BLaER1 (cell line): Measurements from ENCODE around the gene GRK3.

Experiments used
- H3K27ac ChIP-seq: shearing (Covaris generic); formaldehyde crosslinking; 2 replicates; pipeline ENCODE4 v1.8.1; 2022
- H3K27me3 ChIP-seq: shearing (Covaris generic); formaldehyde crosslinking; 2 replicates; pipeline ENCODE4 v1.8.1; 2022
- H3K36me3 ChIP-seq: shearing (Covaris generic); formaldehyde crosslinking; 2 replicates; pipeline ENCODE4 v1.8.1; 2022
- H3K4me1 ChIP-seq: shearing (Covaris generic); formaldehyde crosslinking; 2 replicates; pipeline ENCODE4 v1.8.1; 2022
- H3K4me2 ChIP-seq: shearing (Covaris generic); formaldehyde crosslinking; 2 replicates; pipeline ENCODE4 v1.8.1; 2022
- H3K4me3 ChIP-seq: shearing (Covaris generic); formaldehyde crosslinking; 2 replicates; pipeline ENCODE4 v1.8.1; 2022
- H3K9ac ChIP-seq: shearing (Covaris generic); formaldehyde crosslinking; 2 replicates; pipeline ENCODE4 v1.8.1; 2022
- H3K9me3 ChIP-seq: shearing (Covaris generic); formaldehyde crosslinking; 2 replicates; pipeline ENCODE4 v1.8.1; 2022
- H4K20me1 ChIP-seq: shearing (Covaris generic); formaldehyde crosslinking; 2 replicates; pipeline ENCODE4 v1.8.1; 2022
- Cebpa-rat ChIP-seq: shearing (Covaris generic); IDR thresholded peaks from 2 replicates; pipeline ENCODE4 v1.8.1; 2022

The GRK3 gene

DNA sequence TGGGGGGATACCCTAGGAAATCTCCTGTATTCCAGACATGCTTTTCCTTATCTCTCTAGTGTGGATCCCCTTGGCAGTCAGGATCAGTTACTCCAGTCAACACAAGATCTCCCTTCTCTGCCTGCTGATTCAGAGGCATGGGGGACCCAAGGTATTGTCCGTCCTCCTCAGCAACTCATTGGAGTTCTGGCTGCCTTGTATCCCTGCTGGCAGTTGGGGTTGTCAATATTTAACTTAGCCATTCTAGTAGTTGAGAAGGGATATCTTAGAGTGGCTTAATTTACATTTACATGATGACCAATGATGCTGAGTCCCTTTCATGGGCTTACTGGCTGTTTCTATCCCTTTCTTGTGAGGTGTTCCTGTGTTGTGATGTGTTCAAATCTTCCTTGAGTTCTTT lies 74.2 kb downstream of the GRK3 start:
- Histone ChIP-seq H3K4me2 (no peak overlapping the region), H3K9me3 (peaks cover 21% of the 10 kb centered on the region), H3K4me3 (no peak overlapping the region), H3K27ac (no peak overlapping the region), H3K4me1 (peaks cover 10% of the 10 kb centered on the region), H3K27me3 (no peaks in the 10 kb centered on the region), H4K20me1 (peaks cover 40% of the 10 kb centered on the region), H3K9ac (no peak overlapping the region), H3K36me3 (peaks cover 30% of the 10 kb centered on the region)
- TF ChIP-seq Cebpa-rat: no peak

DNA sequence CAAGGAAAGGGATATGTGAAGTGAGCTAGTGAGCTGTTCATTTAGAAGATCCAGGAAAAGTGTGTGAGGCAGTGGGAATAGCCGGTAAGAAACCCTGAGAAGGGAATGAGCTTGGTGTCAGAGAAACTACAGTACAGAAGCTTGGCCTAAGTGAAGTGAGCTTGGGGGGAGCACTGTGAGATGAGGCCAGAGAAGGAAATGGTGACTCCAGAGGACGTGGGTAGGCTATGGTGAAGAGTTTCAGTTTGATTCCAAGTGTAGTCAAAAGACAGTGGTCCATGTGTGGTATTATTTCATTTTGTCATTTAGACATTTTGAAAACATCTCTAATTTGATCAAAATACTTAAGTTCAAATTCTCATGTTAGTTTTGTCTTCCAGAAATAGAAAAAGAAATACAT lies 77.2 kb downstream of the GRK3 start:
- Histone ChIP-seq H3K36me3 (peaks cover 44% of the 10 kb centered on the region), H4K20me1 (peaks cover 13% of the 10 kb centered on the region; the same call in 1 of the 2 replicates), H3K27ac (no peak overlapping the region), H3K4me1 (peaks cover 10% of the 10 kb centered on the region), H3K4me2 (no peak overlapping the region), H3K4me3 (no peak overlapping the region), H3K27me3 (no peaks in the 10 kb centered on the region), H3K9ac (no peak overlapping the region), H3K9me3 (peaks cover 21% of the 10 kb centered on the region)
- no peak for TF ChIP-seq Cebpa-rat

- Histone ChIP-seq H3K27me3 (no peaks in the 10 kb centered on the region), H3K4me1 (peaks cover 10% of the 10 kb centered on the region), H3K4me2 (peak overlapping the region; percentile 44), H3K9ac (no peak overlapping the region), H3K27ac (no peak overlapping the region), H3K36me3 (peaks cover 34% of the 10 kb centered on the region), H3K4me3 (no peak overlapping the region), H4K20me1 (peaks cover 7% of the 10 kb centered on the region; the same call in 1 of the 2 replicates), H3K9me3 (peaks cover 15% of the 10 kb centered on the region)
- no peak for TF ChIP-seq Cebpa-rat
Observed at GRCh38 chr22:25643232-25644000, 78.9 kb downstream of the GRK3 start.

DNA sequence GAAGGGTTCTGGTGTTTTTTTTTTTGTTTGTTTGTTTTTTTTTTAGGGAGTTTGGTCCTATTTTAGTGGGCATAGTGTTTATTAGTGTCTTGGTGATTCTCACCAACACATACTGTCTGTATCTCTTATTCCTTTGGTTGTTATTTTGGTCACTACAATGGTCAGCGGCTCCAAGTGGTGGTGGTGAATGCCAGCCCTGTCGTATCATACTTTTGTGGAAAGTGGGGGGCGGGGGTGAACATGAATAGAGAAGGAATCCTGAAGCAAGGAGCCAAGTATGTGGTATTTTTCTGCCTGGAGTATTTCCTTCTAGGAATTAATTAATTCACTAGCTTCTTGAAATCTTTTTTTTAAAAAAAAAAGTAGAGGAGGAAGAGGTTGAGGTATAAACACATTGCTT lies 79.6 kb downstream of the GRK3 start:
- Histone ChIP-seq H3K4me3 (no peak overlapping the region), H3K9me3 (peaks cover 9% of the 10 kb centered on the region; the same call in 1 of the 2 replicates), H3K4me1 (peaks cover 10% of the 10 kb centered on the region), H3K27ac (no peak overlapping the region), H3K27me3 (no peaks in the 10 kb centered on the region), H3K9ac (no peak overlapping the region), H3K36me3 (peaks cover 29% of the 10 kb centered on the region), H3K4me2 (no peak overlapping the region), H4K20me1 (peaks cover 7% of the 10 kb centered on the region; the same call in 1 of the 2 replicates)
- TF ChIP-seq Cebpa-rat: no peak

GRCh38 chr22:25645266-25645665 lies 80.8 kb downstream of the GRK3 start:
- Histone ChIP-seq H3K9ac (no peak overlapping the region), H3K27ac (no peak overlapping the region), H3K4me1 (peaks cover 10% of the 10 kb centered on the region), H3K4me3 (no peak overlapping the region), H4K20me1 (peaks cover 13% of the 10 kb centered on the region; the same call in 1 of the 2 replicates), H3K9me3 (peaks cover under 1% of the 10 kb centered on the region; the same call in 1 of the 2 replicates), H3K36me3 (peaks cover 33% of the 10 kb centered on the region), H3K27me3 (no peaks in the 10 kb centered on the region), H3K4me2 (no peak overlapping the region)
- TF ChIP-seq Cebpa-rat: no peak

DNA sequence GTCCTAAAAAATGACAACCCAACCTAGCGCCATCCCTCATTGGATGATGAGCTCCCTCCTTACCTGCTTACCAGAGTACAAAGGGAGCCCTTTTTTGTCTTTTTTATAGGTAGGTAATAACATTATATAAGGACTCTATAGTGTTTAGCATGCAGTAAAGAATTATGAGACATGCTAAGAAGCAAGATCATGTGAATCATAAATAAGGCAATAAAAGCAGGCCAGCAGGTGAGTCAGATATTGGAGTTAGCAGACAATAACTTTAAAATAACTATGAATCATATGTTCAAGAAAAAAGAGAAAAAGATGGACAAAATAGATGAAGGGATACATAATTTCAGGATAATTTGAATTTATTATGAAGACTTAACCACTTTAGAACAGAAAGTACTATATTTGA lies 81.5 kb downstream of the GRK3 start:
- H3K9ac ChIP-seq: no peak overlapping the region
- no peak for TF ChIP-seq Cebpa-rat
- no peak overlapping the region for H3K4me2 ChIP-seq
- peaks cover 14% of the 10 kb centered on the region; the same call in 1 of the 2 replicates for H4K20me1 ChIP-seq
- H3K27me3 ChIP-seq: no peaks in the 10 kb centered on the region
- H3K4me1 ChIP-seq: peaks cover 14% of the 10 kb centered on the region
- no peaks in the 10 kb centered on the region for H3K9me3 ChIP-seq
- no peak overlapping the region for H3K4me3 ChIP-seq
- H3K36me3 ChIP-seq: peaks cover 33% of the 10 kb centered on the region
- no peak overlapping the region for H3K27ac ChIP-seq

DNA sequence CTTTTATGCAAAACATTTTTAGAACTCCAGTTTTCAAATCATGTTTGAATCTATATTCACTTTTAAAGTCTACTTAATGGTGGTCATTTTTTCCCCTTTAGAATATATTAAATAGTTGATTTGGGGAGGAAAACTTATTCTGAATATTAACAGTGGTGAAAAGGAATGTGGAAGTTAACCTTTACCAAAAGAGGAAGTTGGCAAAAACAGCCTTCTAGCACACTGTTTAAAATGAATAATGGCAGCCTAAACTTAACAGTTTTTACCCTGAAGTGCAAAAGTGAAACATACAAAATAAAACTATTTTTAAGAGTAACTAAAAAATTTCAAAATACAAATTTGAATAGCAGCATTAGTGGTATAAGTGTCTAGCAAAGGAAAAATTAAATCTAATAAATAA lies 86.4 kb downstream of the GRK3 start:
- Histone ChIP-seq H4K20me1 (peaks cover 11% of the 10 kb centered on the region), H3K4me2 (no peak overlapping the region), H3K36me3 (peaks cover 14% of the 10 kb centered on the region; the same call in 1 of the 2 replicates), H3K27me3 (no peaks in the 10 kb centered on the region), H3K4me1 (peaks cover 10% of the 10 kb centered on the region; the same call in 1 of the 2 replicates), H3K4me3 (no peak overlapping the region), H3K9me3 (no peaks in the 10 kb centered on the region), H3K27ac (no peak overlapping the region), H3K9ac (no peak overlapping the region)
- TF ChIP-seq Cebpa-rat: no peak

DNA sequence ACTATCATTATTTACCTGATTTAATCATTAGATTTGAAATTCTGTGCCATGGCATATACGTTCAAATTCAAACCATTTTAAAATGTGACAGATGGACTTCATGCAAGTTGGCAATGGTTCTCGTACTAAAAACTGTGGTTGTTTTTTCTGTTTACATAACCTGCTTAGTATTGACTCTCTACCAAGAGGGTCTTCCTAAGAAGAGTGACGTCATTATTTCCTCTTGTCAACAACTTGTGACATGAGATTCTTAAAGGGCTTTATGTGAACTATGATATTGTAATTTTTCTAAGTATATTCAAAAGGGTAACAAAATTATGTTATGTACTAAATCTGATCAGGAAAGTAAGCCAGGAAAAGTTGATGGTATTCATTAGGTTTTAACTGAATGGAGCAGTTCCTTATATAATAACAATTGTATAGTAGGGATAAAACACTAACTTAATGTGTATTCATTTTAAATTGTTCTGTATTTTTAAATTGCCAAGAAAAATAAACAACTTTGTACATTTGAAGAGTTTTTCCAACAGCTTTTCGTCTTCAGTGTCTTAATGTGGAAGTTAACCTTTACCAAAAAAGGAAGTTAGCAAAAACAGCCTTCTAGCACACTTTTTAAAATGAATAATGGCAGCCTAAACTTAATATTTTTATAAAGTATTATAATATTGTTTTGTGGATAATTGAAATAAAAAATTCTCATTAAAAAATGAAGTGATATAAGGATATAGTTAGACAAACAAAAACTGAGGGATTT lies 87.0 kb downstream of the GRK3 start:
- no peak overlapping the region for H3K4me3 ChIP-seq
- H3K27me3 ChIP-seq: no peaks in the 10 kb centered on the region
- no peak for TF ChIP-seq Cebpa-rat
- no peaks in the 10 kb centered on the region for H3K9me3 ChIP-seq
- H3K9ac ChIP-seq: no peak overlapping the region
- H3K36me3 ChIP-seq: peaks cover 13% of the 10 kb centered on the region; the same call in 1 of the 2 replicates
- no peak overlapping the region for H3K4me2 ChIP-seq
- H4K20me1 ChIP-seq: peaks cover 12% of the 10 kb centered on the region
- no peak overlapping the region for H3K27ac ChIP-seq
- peaks cover 10% of the 10 kb centered on the region; the same call in 1 of the 2 replicates for H3K4me1 ChIP-seq

- H3K4me1 ChIP-seq: peaks cover 10% of the 10 kb centered on the region; the same call in 1 of the 2 replicates
Observed at GRCh38 chr22:25654676-25655075, 90.2 kb downstream of the GRK3 start.

More at GRCh38 chr22:25654676-25655075, 90.2 kb downstream of the GRK3 start:
- H3K9me3 ChIP-seq: no peaks in the 10 kb centered on the region
- no peaks in the 10 kb centered on the region for H3K27me3 ChIP-seq
- H3K36me3 ChIP-seq: peaks cover 10% of the 10 kb centered on the region; the same call in 1 of the 2 replicates
- no peak for TF ChIP-seq Cebpa-rat
- no peak overlapping the region for H3K4me2 ChIP-seq
- no peak overlapping the region for H3K9ac ChIP-seq
- no peak overlapping the region for H3K27ac ChIP-seq
- H4K20me1 ChIP-seq: peaks cover 34% of the 10 kb centered on the region
- H3K4me3 ChIP-seq: no peak overlapping the region
